IPS DF 4.7 (cell line): ENCODE results near the gene FGF9.

Experiments
- DNase-seq: peaks from one replicate; pipeline ENCODE4 v3.0.0-alpha.2; 2013; ENCODE audit warnings: low spot score; ENCODE audit errors: extremely low read depth

FGF9 gene

DNA sequence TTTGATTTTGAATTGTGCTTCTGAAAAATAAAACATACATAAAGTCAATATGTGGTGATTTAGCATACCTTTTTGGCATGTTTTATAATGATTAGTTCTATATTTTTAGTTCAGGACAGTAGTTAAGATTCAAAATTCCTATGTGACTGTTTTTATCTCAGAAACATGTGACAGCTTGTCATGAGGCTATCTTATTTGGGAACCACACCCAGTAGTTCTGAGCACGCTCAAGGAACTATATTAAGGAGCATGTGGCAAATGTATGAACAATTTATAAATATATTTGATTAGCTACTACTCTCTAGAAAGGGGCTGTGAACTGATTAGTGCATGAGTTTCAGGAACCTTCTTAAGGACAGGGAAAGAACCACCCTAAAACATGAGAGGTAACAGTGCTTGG lies 38.8 kb downstream of the FGF9 start:
- no peak for DNase-seq

GRCh38 chr13:21710163-21710562 lies 39.3 kb downstream of the FGF9 start:
- no peak for DNase-seq

DNA sequence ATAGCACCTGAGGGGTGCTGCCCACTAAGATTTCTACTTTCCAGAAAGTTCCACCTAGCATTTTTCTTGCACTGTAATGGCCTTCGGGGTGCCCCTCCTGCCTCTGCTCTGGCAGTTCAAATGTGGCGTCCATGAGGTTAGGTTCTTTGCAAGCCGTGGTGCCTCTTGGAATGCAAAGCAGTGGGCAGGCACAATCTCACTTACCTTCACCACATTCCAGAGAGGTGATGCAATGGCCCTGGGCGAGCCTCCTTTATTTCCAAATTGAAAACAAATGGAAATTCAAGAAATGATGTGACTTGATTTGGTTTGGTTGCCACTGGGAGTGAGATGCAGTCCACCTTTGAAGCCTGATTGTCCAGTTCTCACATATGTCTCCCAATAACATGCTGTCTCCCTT lies 46.9 kb downstream of the FGF9 start:
- DNase-seq = no peak

- no peak for DNase-seq
These were observed 48.6 kb downstream of the FGF9 start for GRCh38 chr13:21719463-21719862.

GRCh38 chr13:21723807-21724505 lies 53.1 kb downstream of the FGF9 start:
- DNase-seq = no peak

DNA sequence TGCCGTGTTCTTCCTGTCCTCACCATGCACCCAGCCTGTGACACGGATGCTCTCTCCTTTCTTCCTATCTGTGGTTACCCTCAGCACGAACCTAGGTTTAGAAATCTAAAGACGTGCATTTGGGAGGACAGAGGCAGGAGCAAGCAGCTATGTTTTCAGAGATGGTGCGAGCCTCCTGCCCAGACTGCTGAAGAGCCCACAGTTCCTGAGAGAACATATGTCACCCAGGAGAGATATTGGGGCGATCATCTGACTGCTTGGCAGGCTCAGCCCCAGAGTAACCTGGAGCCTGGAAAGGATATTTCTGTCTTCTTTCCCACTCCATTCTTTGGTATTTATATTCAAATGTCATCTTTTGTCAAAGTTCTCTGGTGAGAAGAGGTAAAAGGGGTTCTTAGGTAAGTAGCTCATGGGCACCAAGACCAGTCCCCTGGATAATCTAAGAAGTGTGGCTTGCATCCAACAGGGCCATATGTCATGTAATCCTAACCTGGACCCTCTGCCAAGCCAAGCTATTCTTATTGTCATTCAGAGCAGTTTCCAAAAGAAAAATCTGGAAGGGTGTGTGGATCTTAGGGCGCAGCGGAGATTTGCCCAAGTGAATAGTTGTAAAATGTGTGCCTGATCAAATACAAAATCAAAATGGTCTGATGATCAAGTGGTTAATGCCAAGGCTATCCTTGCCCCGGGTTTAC lies 59.5 kb downstream of the FGF9 start:
- DNase-seq = no peak

GRCh38 chr13:21733475-21734263 lies 62.8 kb downstream of the FGF9 start:
- no peak for DNase-seq

DNA sequence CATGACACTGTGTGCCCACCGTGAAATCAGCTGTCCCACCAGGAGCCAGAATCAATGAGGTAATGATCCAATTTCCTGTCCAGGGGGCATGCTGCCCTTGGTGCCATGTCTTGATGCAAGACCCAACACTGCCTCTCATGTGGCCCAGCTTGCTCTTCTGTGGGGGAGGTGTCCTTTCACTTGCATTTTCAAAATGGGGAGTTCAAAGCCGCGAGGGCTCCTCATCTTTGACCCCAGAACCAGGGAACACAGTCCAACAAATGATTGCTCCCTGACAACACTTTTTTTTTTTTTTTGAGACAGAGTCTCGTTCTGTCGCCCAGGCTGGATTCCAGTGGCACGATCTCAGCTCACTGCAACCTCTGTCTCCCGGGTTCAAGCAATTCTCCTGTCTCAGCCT lies 64.1 kb downstream of the FGF9 start:
- no peak for DNase-seq

DNA sequence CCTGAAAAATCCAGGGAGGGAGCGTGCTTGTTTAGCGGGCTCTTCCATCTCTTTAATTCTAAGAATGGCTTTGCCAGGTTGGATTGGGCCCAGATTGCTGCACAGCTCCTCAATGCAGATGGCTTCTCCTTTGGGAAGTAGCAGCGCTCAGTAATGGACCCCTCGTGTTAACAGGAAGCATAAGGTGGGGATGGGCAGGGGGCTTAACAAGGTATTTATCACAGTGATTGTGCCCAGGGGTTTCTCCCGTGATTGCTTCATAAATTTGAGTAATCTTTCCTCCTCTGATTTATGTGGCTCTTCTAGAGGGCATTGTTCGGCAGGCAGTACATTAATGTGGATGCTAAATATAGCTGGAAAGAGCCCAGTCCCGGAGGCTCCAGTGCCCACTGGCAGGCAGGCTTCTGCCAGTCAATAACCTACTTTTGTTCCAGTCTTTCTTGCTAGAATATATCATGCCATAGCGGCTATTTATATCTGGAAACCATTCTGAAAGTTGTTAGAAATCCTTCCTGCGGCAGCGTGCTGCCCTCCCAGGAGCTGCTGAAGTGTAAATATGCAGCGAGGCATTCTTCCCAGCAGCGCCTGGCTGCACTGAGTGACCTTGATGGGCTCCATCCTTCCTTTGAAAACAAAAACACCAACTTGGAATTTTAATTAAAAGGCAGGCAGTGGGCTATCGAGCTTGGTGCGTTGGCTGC lies 65.0 kb downstream of the FGF9 start:
- no peak for DNase-seq

GRCh38 chr13:21736926-21737325 lies 66.1 kb downstream of the FGF9 start:
- no peak for DNase-seq

DNA sequence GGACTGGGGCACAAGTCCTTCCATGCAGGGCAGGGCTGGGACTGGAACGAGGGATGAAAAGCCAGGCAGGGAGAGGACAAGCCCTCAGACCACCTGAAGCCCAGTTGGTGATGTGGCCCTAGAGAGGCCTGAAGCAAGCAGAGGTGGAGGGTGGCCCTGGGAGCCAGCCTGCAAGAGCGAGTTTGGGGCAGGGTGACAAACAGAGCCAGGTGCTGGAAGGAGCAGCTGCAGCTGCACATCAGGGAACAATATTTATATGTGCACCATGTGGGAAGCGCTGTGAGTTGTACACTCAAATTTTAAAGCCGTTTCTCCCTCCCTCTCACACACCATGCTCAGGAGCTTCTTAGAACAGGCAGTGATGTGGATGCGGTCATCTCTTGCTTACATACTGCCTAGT lies 67.8 kb downstream of the FGF9 start:
- no peak for DNase-seq

- no peak for DNase-seq
These were observed 68.9 kb downstream of the FGF9 start for GRCh38 chr13:21739771-21740170.

DNA sequence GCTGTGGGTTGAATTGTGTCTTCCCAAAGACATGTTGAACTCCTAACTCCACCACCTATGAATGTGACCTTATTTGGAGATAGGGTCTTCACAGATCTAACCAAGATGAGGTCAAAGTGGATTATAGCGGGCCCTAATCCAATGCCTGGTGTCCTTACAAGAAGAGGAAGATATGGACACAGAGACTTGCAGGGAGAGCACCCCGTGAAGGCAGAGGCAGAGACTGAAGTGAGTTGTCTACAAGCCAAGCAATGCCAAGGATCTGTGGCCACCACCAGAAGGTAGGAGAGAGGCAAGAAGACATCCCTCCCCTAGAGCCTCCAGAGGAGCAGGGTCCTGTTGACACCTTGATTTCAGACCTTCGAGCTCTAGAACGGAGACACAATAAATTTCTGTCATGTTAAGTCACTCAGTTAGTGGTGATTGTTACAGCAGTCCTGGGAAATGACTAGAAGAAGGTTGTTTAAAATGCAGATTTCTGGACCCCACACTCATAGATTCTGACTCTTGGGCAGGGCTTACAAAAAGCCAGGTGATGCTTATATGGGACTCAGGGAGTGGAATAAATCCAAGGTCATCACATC lies 70.6 kb downstream of the FGF9 start:
- no peak for DNase-seq

DNA sequence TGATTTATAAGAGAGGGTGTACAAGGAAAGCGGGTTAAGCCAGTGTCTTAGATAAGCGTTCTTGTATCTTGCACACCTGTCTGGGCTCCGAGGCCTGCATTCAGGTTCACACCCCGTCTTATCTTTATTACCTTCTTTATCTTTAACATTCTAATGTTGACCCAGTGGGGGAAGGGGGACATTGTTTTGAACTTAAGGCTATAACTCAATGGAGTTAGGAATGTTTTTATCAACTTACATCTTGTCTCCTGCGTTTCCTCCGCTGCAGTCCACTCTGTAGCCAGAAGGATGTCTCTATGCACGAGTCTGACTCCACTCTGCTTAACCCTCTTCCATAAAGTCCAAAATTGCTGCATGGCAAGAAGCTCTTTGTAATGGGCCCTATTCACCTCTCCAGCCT lies 71.2 kb downstream of the FGF9 start:
- no peak for DNase-seq

DNA sequence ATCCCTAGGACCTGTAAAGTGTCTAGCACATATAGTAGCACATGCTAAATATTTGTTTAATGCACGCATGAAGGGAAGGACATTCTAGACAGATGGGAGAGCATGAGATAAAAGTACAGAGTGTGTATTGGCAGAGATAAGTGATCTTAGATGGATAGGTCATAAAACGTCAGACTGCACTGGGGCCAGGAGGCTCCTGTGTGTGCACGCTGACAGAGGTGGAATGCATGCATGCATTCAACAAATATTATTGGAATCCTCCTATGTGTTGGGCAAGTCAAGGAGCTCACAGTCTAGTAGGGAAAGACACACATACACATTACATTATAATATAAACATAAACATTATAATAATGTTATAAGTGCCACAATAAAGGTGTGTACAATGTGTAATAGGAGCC lies 73.3 kb downstream of the FGF9 start:
- no peak for DNase-seq

GRCh38 chr13:21745307-21745706 lies 74.4 kb downstream of the FGF9 start:
- no peak for DNase-seq

DNA sequence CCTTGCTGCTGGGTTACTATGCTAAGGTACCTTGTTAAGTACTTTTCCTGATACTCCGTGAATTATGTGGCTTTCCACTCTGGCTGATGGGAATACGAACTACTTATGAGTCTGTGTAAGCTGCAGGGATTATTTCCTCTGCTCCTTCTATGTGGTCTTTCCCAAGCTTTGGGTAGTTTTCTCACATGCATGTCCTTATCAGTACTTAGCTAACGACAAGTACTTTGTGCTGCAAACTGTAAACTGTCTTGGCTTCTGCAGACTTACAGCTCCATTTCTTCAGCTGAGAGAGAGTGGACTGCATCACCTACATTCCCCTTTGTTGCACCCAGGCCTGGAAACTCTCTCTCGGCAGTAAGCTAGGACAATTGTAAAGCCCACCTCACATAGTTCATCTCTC lies 76.6 kb downstream of the FGF9 start:
- DNase-seq = no peak

GRCh38 chr13:21748166-21748565 lies 77.3 kb downstream of the FGF9 start:
- DNase-seq = no peak

GRCh38 chr13:21749410-21749809 lies 78.5 kb downstream of the FGF9 start:
- no peak for DNase-seq

GRCh38 chr13:21752501-21752900 lies 81.6 kb downstream of the FGF9 start:
- DNase-seq = no peak

DNA sequence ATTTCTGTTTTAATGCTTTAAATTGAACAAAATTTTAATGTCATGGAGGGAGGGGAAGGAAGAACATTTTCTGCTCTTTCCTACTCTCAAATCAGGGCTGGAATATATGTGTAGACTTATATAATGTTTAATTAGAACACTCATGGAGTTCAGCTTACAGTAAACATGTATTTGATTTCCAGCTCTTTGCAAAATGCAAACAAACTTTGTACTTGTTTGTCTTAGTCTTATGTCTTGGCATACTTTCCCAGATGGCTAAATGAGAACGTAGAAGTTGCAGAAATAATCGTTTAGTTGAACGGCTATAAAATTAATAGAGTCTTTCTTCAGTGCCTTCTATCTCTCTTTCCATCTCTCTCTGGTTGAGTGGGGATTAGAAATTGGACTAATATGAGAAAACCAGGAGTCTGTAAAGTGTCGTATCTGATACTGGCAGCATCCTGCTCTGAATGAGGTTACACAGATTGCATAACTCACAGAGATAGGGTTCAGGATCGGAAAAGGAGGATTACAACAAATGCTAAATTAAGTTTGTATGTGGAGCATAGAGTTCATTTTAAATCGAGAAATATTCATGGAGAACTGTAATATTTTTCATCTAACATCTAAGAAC lies 82.3 kb downstream of the FGF9 start:
- DNase-seq = no peak
